Aorta (tissue), 5 donors: ENCODE results near the gene RGSL1. TPM values are rescaled to one million over a fixed set of nuclear protein-coding genes. Genes with fewer than 3 reads are reported as not detected.

Source experiments
- ATAC-seq: fragments of 200-7000 bp; cut with Tn5 transposase; one replicate; pipeline ENCODE4 v1.9.1; 2022; ENCODE audit warnings: moderate library complexity; ENCODE audit not compliant: low FRiP score
- DNase-seq, 2 donors: peaks; one replicate each; pipeline ENCODE4 v3.0.0-alpha.2; 2020
- H3K27ac ChIP-seq, 2 donors: one replicate each; pipeline ENCODE4 v1.5.1; 2013; ENCODE audit warnings: low read length in 2 of 2, mild to moderate bottlenecking in 2 of 2, moderate library complexity in 2 of 2, control low read depth in 1 of 2, inconsistent platforms in 1 of 2, low read depth in 1 of 2
- H3K27me3 ChIP-seq, 2 donors: one replicate each; pipeline ENCODE4 v1.6.1; 2013; ENCODE audit warnings: control low read depth in 1 of 2, low read length in 1 of 2, mild to moderate bottlenecking in 1 of 2, moderate library complexity in 1 of 2; ENCODE audit not compliant: insufficient read depth in 2 of 2, control insufficient read depth in 1 of 2
- H3K36me3 ChIP-seq, 2 donors: one replicate each; pipeline ENCODE4 v1.6.1; 2013; ENCODE audit warnings: control low read depth in 1 of 2, low read length in 1 of 2, mild to moderate bottlenecking in 1 of 2; ENCODE audit not compliant: insufficient read depth in 2 of 2, control insufficient read depth in 1 of 2
- H3K4me1 ChIP-seq, 2 donors: one replicate each; pipeline ENCODE4 v1.6.1; 2013; ENCODE audit warnings: low read length in 2 of 2, control low read depth in 1 of 2, mild to moderate bottlenecking in 1 of 2, moderate library complexity in 1 of 2; ENCODE audit not compliant: insufficient read depth in 2 of 2, control insufficient read depth in 1 of 2
- H3K4me3 ChIP-seq, 2 donors: one replicate each; pipeline ENCODE4 v1.5.1; 2013; ENCODE audit warnings: low read length in 2 of 2, control low read depth in 1 of 2, mild to moderate bottlenecking in 1 of 2
- H3K9me3 ChIP-seq: one replicate; pipeline ENCODE4 v1.6.1; 2013; ENCODE audit warnings: mild to moderate bottlenecking, low read length; ENCODE audit not compliant: control insufficient read depth
- WGBS, 2 donors: extraction: QIAGEN DNeasy Blood & Tissue Kit; methylation state at CpG; one replicate each; pipeline ENCODE4 v1.1.7; 2013; 5-methylcytosine and 5-hydroxymethylcytosine counted together
- intact Hi-C, 2 donors: fragments of 100-400 bp; cut with DNase I; formaldehyde crosslinking; loops; one replicate each; pipeline versions ENCODE4 v1.14.2 to v1.15.0; 2022
- polyA plus RNA-seq, 2 donors: library from polyadenylated mRNA; stranded (reverse); fragments of 200-250 nt; gene quantifications; one replicate each; pipeline ENCODE4 v1.2.3, GENCODE V29; 2013
- total RNA-seq, 2 donors: library from RNA; stranded (reverse); fragmentation: NEBNext Ultra II Directional; extraction: Animal tissue kit (Norgen Biotek cat#: 25700); gene quantifications; one replicate each; pipeline ENCODE4 v1.2.1, GENCODE V29; 2021
- donor health status: healthy with polysubstance abuse.
- donor health status: Bipolar disorder and iron deficiency.
- donor health status: DM: no; HTN: no; CAD: no.
- donor health status: DM: no; HTN: no; CAD: no.
- donor health status: DM: yes; HTN: yes; CAD: no.

The RGSL1 gene
- total and polyA plus RNA-seq, 4 donors = not detected

DNA sequence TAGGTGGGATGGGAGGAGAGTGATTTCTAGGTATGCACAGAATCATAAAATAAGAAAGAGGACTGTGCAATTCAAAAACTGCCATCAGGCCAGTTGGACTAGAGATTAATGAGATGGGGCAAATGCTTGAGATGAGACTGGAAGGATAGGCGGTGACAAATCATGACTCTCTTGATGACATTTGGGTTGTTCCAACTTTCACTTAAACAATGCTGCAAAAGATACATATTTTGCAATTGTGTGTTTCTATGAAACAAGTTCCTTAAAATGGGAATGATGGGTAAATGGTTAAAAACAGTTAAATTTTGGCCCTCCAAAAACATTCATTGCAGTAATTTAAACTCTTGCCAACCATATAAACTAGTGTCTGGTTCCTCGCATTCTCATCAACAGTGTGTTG is 84.0 kb downstream of the RGSL1 start:
- H3K27ac ChIP-seq = no peak overlapping the region
- ATAC-seq = no peak
- no peaks in the 10 kb centered on the region for H3K36me3 ChIP-seq
- intact Hi-C loops = no loop called here
- no peaks in the 10 kb centered on the region for H3K9me3 ChIP-seq
- DNase-seq = no peak
- H3K4me1 ChIP-seq = no peaks in the 10 kb centered on the region
- H3K27me3 ChIP-seq = no peaks in the 10 kb centered on the region
- 91% methylated on average over 2 of the region's 2 CpGs for WGBS, 2 donors
- no peak overlapping the region for H3K4me3 ChIP-seq

DNA sequence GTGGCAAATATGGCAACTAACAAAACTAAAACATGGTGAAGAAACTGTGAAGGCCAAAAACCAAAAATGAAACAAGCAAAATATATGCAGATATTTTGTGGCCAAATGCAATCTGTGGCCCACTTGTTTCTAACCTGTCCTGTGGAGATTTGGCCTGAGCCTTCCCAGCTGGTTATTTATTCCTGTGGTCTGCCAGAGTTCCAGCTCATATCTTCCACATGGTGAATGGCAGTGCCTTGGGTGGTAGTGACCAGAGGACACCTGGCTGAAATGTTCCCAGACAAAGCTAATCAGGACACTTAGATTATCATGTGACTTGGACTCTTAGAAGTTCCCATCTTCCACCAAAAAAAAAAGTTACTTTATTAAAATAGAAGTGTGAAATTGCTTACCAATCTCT is 99.4 kb downstream of the RGSL1 start:
- Histone ChIP-seq H3K4me3 (no peak overlapping the region), H3K9me3 (peaks cover 3% of the 10 kb centered on the region), H3K27ac (no peak overlapping the region), H3K4me1 (no peaks in the 10 kb centered on the region), H3K36me3 (no peaks in the 10 kb centered on the region), H3K27me3 (no peaks in the 10 kb centered on the region)
- no peak for DNase-seq
- no peak for ATAC-seq
- intact Hi-C loops = no loop called here

DNA sequence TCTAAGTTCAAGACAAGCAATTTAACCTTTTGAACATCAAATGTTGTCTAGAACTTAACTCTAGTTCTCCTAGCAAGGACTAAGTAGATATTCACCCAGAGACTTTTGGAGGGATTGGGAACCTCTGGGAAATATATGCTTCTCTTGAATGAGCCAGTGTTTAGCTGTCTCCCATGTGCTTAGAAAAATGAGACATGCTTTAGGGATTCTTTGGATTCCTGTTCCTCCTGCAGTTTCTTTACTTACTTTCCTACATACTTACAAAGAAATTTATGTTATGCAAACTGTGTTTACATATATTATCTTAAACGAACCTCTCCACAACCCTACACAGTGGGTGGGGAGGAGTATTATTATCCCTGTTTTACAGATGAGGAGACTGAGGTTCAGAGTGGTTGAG is 99.9 kb downstream of the RGSL1 start:
- H3K9me3 ChIP-seq = peaks cover 3% of the 10 kb centered on the region
- no peaks in the 10 kb centered on the region for H3K27me3 ChIP-seq
- H3K4me3 ChIP-seq = no peak overlapping the region
- no peaks in the 10 kb centered on the region for H3K4me1 ChIP-seq
- 6 to 10% methylated on average over 1 of the region's 1 CpG for WGBS, 2 donors
- DNase-seq (no peak), ATAC-seq (no peak)
- intact Hi-C loops = no loop called here
- H3K36me3 ChIP-seq = no peaks in the 10 kb centered on the region
- H3K27ac ChIP-seq = no peak overlapping the region

DNA sequence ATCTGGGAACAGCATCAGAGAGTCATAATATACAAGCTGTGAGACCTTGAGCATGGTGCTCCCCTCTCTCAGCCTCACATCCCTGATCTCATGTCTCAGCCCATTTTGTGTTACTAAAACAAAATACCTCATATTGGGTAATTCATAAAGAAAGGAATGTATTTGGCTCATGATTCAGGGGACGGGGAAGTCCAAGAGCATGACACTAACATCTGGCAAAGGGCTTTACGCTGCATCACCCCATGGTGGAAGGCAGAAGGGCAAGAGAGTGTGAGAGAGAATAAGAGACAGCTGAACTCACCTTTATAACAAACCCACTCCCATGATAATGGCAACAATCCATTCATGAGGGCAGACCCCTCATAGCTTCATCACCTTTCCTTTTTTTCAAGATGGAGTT is 102.6 kb downstream of the RGSL1 start:
- no peak for ATAC-seq
- H3K36me3 ChIP-seq = no peaks in the 10 kb centered on the region
- H3K4me3 ChIP-seq = no peak overlapping the region
- H3K9me3 ChIP-seq = peaks cover 3% of the 10 kb centered on the region
- no peak for DNase-seq
- H3K4me1 ChIP-seq = no peaks in the 10 kb centered on the region
- H3K27me3 ChIP-seq = no peaks in the 10 kb centered on the region
- intact Hi-C loops = no loop called here
- WGBS, 2 donors = 69 to 75% methylated on average over 2 of the region's 2 CpGs
- H3K27ac ChIP-seq = no peak overlapping the region

DNA sequence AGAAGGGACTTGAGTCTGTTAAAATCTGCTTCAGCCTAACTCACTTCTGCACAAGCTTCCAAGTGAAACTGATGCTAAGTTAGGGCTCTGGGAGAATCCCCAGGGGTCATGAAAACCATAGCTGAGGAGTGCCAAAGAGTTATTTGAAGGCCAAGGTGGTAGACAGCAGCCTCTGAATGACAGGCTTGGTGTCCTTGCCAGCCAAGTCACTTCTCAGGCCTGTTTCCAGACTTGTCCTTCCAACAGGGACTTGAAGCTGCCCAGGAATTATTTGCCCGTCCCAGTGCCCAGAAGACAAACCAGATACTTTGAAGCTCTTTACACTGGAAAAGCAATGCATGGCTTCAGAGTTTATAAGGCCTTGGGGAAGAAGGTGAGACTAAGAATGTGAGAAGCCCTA is 105.5 kb downstream of the RGSL1 start:
- ATAC-seq = no peak
- H3K27ac ChIP-seq = no peak overlapping the region
- intact Hi-C loops = no loop called here
- no peaks in the 10 kb centered on the region for H3K4me1 ChIP-seq
- no peak overlapping the region for H3K4me3 ChIP-seq
- peaks cover 3% of the 10 kb centered on the region for H3K9me3 ChIP-seq
- H3K27me3 ChIP-seq = peaks cover 0 to 2% of the 10 kb centered on the region in 2 donors
- no peaks in the 10 kb centered on the region for H3K36me3 ChIP-seq
- DNase-seq = no peak
- 44 to 50% methylated on average over 1 of the region's 1 CpG for whole genome bisulfite sequencing, 2 donors

DNA sequence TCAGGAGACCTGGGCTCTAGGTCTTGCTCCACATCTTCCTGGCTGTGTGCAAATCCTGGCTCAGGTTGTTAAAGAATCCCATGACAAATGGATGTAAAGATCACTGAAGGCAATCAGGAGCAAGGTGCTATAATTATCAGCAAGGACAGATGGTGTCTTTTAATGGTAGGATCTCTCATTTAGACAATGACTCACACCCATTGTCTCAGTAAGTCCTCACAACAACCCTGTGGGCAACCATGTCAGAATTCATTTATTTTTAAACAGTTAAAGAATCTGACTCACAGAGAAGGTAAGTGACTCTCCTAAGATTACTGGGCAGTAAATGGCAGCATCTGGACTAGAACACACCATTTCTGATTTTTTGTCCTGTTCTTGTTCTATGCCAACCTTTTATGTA is 106.3 kb downstream of the RGSL1 start:
- no peak overlapping the region for H3K4me3 ChIP-seq
- H3K9me3 ChIP-seq = peaks cover 3% of the 10 kb centered on the region
- H3K36me3 ChIP-seq = no peaks in the 10 kb centered on the region
- peaks cover 0 to 2% of the 10 kb centered on the region in 2 donors for H3K27me3 ChIP-seq
- no peaks in the 10 kb centered on the region for H3K4me1 ChIP-seq
- ATAC-seq (no peak), DNase-seq (no peak)
- H3K27ac ChIP-seq = no peak overlapping the region
- intact Hi-C loops = no loop called here

DNA sequence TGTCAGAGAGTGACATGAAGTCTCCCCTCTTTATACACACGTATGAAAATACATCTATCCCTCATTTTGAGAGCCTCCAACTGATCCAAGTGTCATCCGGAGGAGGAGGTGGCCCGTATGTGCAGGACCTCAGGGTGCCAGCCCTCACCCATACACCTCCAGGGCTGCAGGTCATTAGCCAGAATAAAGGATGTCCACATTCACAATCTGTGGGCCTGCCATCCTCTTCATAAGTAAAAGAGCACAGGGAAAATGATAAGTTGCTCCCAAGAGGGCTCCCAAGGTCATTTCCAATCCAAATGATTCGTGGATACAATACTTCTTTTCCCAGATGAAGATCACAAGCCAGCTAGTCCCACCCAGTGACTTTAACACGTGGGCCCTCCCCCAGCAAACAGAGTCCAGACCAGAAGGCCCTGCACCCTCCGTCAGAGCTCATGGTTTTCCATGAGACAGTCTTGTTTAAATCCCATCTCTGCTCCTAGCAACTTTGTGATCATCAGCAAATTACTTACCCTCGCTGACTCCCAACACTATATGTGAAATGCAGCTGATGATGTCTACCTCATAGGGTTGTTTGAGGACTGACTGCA is 110.5 kb downstream of the RGSL1 start:
- Histone ChIP-seq H3K27me3 (peaks cover 0 to 2% of the 10 kb centered on the region in 2 donors), H3K4me1 (no peaks in the 10 kb centered on the region), H3K36me3 (no peaks in the 10 kb centered on the region), H3K4me3 (no peak overlapping the region), H3K9me3 (no peaks in the 10 kb centered on the region), H3K27ac (no peak overlapping the region)
- WGBS, 2 donors = 70 to 74% methylated on average over 7 of the region's 7 CpGs
- ATAC-seq = no peak
- no peak for DNase-seq
- intact Hi-C loops = no loop called here

DNA sequence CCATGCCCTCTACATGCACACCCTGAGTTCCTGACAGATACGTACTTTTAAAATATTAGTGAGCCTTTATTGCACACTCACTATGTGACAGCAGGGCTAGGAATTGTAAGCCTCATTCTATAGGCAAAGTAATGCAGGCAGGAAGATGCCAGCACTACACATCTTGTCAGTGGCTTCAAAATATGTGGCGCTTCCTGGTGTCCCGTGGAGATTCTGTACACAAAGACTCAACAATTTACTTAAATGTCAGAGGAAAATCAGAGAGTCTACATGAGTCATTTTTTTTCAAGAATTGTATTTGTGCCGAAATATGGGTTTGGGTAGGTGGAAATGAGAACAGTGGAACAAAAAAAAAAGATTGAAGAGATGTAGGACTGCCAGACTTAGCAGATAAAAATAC is 111.5 kb downstream of the RGSL1 start:
- no peak overlapping the region for H3K27ac ChIP-seq
- no peaks in the 10 kb centered on the region for H3K36me3 ChIP-seq
- no peak overlapping the region for H3K4me3 ChIP-seq
- H3K27me3 ChIP-seq = peaks cover 0 to 2% of the 10 kb centered on the region in 2 donors
- DNase-seq (no peak), ATAC-seq (no peak)
- WGBS, 2 donors = 58 to 60% methylated on average over 4 of the region's 4 CpGs
- H3K4me1 ChIP-seq = no peaks in the 10 kb centered on the region
- intact Hi-C loops = no loop called here
- no peaks in the 10 kb centered on the region for H3K9me3 ChIP-seq

DNA sequence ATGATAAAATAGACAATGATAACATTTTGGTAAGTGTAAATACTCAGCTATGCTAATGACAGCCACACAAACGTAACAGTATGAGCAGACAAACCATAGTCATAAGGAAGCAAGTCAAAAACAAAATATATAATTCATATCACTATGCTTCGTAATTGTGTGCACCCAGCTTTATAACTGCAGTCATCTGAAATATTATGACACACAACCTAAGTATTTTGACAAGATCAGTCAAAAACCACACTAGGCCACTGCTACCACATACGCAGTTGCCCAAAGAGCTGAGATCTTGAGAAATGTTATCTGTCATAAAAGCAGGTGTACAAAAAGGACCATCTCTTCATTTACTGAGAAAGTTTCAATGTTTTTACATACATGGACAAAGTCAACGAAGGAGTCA is 113.1 kb downstream of the RGSL1 start:
- no peak for ATAC-seq
- Histone ChIP-seq H3K4me3 (no peak overlapping the region), H3K36me3 (no peaks in the 10 kb centered on the region), H3K27ac (no peak overlapping the region), H3K4me1 (no peaks in the 10 kb centered on the region), H3K27me3 (peaks cover 0 to 2% of the 10 kb centered on the region in 2 donors), H3K9me3 (no peaks in the 10 kb centered on the region)
- WGBS, 2 donors = 90 to 91% methylated on average over 4 of the region's 4 CpGs
- no peak for DNase-seq
- intact Hi-C loops = no loop called here
